GM21360 (cell line): ENCODE measurements around the gene CKB.

Experiments used
- ATAC-seq: cut with Tn5 transposase; IDR thresholded peaks from one replicate; pipeline ENCODE4 v1.9.1; 2021; ENCODE audit warnings: mild to moderate bottlenecking, moderate library complexity; ENCODE audit not compliant: unreplicated experiment

Gene CKB

GRCh38 chr14:103522649-103523574, at the start of gene CKB:
Gene CKB, minus strand, starts transcription at chr14:103522830. Its CDS starts 337 bp downstream, at chr14:103522493.
- no peak for ATAC-seq

DNA sequence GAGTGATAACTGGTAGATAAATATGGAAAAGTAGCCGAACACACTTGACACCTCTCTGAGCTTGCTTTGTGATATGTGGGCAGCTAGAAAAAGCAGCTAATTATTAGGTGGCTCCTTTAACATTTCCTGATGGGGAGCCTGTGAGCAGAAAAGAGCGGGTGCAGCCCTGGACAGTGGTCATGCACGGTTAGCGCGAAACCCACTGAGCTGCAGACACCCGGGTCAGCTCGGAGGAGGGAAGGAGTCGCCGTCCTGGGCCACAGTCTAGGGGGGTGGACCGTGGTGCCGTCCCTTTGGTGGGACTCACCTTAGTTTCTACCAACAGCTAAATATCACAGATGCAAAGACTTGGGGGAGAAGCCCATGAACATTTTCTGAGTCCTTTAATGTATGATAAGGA, 46.8 kb upstream of the CKB start:
- no peak for ATAC-seq

DNA sequence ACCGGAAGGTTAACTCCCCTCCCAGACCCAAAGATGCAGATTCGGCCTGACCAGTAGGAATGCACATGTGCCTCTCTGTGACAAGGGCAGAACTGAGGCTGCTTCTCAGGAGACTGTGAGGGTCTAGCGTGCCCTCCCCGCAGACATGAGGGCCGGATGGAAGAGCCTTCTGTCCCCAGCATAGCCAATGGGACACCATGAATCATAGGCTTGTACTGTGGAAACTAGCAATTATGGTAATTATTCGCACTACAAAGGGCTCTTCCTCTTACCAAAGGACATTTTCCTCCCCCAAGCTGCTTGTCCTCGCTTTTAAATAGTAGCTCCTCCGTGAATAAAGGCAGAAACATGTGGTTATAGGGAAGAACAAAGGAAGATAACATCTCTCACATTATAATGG, 46.3 kb upstream of the CKB start:
- no peak for ATAC-seq

DNA sequence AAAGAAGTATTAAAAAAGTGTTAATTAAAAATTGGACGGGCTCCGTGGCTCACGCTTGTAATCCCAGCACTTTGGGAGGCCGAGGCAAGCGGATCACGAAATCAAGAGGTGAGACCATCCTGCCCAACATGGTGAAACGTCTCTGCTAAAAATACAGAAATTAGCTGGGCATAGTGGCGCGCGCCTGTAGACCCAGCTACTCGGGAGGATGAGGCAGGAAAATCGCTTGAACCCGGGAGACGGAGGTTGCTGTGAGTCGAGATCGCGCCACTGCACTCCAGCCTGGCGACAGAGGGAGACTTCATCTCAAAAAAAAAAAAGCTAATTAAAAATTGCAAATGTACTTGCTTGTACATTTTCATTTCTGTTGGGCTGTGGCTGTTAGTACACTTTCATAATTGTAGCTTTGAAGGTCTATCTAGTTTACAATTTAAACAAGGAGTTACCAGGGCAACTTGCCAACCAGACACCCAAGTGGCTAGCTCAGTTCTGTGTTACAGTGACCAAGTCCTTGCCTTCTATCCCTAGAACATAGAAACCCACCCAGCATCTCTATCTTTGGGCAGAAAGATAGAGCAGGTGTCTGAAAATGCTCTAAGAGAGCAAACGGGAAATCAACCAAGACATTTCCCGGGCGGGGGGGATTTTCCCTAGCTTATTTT, 41.3 kb upstream of the CKB start:
- no peak for ATAC-seq

DNA sequence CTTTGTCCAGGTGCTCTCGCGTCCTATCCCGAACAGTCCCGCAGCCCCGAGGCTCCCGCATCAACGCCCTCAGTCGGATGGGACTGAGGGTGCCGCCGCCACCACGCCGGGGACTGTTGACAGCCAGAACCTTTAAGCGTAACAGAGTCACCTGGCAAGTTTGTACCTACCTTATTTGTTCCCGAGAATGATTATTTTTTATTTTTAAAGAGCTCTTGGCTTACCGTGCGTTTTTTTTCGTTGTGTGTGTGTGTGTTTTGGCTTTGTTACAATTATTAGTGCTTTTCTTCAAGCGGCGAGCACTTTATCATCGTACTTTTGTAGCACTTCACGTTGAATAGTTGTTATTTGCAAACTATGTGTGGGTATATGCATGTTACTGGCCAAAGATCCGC, 40.6 kb upstream of the CKB start:
- ATAC-seq, result no peak

GRCh38 chr14:103562429-103563225, 40.0 kb upstream of the CKB start, which contains the start of the genes BAG5 and COA8:
Gene BAG5, minus strand, starts transcription at chr14:103562657. Its CDS starts 1,493 bp downstream, at chr14:103561164.
Gene COA8, plus strand, starts transcription at chr14:103562960. Its CDS starts 42 bp downstream, at chr14:103563002.
- ATAC-seq, result peak; percentile 65

DNA sequence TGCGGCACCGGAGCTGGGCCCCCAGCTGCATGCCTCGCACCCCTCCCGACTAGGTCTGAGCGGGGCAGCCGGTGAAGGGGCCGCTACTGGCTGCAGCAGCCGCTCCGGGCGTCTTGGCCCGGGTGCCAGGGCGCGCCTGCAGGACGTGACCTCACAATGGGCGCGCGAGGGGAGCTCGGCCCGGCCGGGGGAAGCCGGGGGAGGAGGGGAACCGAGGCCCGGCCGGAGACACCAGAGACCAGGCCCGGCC, 39.5 kb upstream of the CKB start:
- no peak for ATAC-seq

GRCh38 chr14:103561381-103562178, 39.0 kb upstream of the CKB start:
- peak; percentile 8 for ATAC-seq

GRCh38 chr14:103560691-103561090, 38.1 kb upstream of the CKB start:
- no peak for ATAC-seq

GRCh38 chr14:103559766-103560165, 37.1 kb upstream of the CKB start:
- ATAC-seq, result no peak

GRCh38 chr14:103558071-103558882, 35.6 kb upstream of the CKB start:
- ATAC-seq, result no peak

DNA sequence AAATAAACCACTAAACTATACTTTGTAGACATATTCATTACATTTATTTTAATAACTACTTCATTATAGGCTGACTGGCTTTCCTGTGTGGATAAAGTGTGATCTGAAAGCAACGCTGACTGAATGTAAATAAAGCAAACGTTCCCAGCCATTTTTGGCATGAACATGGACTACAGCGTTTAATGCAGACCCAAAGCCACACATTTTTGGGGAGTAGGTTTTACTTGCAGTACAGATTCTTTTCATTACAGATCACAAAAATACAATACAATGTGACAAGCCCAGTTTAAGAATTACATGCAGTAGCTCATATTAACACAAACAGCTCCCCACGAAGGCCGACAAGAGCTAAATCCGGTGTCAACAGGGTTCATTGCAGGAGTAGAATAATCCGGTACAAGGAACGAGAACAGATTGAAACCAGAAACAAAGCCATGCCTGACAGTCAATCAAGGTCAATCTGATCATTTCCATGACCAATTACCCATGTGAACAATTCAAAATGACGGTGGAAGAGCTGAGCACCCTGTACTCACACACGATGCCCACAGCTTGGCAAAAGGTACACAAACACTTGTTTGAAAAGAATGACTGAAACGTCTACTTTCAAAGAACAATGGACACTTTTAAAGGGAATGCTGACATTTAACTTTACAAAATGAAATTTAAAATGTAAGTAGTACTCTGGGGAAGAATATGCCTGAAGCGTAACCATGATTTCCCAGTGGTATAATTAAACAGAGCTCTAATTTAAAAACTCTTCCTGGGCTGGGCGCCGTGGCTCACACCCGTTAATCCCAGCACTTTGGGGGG, 34.5 kb upstream of the CKB start:
- no peak for ATAC-seq

DNA sequence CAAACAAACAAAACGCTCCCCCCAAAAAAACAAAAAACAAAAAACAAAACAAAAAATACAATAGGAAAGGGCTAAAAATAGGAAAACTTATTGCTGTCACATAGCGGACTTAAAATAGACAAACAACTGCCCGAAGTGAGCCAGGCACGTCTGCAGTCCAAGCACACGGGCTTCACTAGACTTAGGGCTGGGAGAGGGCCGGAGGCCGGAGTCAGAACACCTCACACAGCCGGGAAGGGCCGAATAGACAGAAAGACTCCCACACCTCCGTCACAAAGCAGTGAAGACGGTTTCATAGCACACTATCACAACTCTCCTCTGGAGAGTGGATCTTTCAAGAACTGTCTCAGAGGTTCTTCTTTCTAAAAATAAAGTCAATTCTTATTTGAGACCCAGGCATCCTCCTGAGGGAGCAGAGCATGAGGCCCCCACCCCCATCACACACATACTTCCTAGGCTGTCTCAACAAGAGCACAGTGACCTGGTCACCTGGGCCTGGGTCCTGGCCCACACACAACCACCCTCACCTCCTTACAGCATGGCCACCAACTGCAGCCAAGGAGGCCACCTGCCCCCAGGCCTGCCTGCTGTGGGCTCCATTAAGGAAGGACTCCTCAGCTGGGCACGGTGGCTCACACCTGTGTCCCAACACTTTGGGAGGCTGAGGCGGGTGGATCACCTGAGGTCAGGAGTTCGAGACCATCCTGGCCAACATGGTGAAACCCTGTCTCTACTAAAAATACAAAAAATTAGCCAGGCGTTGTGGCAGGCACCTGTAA, 33.1 kb upstream of the CKB start:
- no peak for ATAC-seq

DNA sequence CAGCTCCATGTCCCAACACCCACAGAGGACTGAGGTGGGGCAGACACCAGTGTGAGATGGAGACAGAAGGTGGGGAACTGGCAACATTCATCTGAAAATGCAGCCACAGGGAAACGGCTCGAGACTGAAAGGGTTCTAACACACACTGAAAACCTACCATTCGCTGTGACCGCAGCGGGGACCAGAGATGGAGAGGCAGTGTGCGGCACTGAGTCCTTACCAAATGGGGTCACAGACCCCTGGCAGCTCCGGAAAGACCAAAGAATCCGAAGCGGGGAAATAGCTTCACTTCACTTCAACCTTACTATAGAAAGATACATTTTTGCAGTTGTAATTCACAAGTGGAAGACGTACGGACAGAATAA, 30.2 kb upstream of the CKB start:
- ATAC-seq, result no peak

DNA sequence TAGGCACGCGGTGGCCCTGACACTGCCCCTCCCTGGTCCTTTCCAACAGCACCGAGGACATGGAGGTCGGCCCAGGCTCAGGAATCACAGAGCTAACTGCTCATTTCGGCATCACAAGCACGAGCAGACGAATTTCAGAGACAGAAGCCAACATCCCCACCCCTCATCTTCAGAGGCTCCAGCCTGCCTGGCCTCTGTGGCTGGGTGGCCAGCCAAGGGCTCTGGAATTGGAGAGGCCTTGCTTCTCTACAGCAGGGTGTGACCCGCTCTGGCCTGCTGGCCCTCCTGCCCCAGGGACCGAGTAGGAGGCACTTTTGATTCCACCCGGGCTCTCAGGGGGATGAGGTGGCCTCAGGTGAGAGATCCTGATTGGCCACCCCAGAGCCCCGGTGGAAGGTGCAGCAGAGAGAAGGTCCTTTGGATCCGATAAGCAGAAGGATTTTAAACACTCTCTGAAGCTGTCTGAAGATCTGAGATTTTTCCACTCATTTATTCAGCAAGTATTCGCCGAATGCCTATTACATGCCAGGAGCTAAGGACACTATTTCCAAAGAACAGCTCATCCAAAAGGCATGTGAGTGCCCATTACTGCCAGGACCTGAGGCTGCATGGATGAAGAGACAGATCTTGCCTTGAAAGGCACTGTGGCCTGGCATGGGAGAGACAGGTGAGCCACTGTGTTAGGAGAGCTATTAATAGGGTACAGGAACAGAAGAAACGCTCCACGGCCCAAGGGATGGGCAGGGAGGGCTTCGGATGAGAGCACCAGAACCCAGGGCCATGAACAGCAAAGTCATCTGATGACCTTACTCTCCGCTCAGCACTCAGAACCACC, 29.6 kb upstream of the CKB start:
- no peak for ATAC-seq

GRCh38 chr14:103551338-103551762, 28.7 kb upstream of the CKB start:
- no peak for ATAC-seq
